DMS114 treated with DMSO at 0.1 percent for 48 hours (cell line): ENCODE results near the gene CCZ1B.
"Not testable (repeated sequence)": the region's sequence is repeated elsewhere in the genome, so short reads cannot be mapped to it uniquely, and the experiment has no call there.

Experiments
- DNase-seq: peaks from one replicate; lab custom pipeline; 2025; ENCODE audit not compliant: unreplicated experiment; lab: John Stamatoyannopoulos, UW

CCZ1B gene

DNA sequence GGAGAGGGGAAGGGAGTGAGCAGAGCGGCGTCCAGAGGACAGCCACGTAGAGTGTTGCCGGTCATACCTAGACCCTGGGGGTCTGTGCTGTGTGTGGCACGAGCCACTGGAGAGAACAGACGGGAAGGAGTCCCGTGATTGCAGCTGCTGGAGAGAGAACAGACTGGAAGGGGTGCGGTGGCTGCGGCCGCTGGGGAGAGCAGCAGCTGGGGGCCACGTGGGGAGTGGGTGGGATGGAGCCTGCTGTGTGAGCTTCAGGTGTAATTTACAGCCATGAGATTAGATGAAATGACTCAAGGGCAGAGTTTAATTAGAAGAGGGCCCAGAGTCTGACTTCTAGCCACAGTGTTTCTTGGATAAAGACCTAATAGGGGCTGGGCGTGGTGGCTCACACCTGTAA lies 76.7 kb downstream of the CCZ1B start:
- DNase-seq: not testable (repeated sequence)
